Measurements from ENCODE around the gene ASGR2.
"Not testable (repeated sequence)": the region's sequence is repeated elsewhere in the genome, so short reads cannot be mapped to it uniquely, and the experiment has no call there.

ASGR2 gene

GRCh38 chr17:7114241-7114874 lies at the start of gene ASGR2:
Gene ASGR2 (minus strand): TSS chr17:7114822. CDS start chr17:7114240, 582 bp downstream.
- DNase-seq = no peak

- not testable (repeated sequence) for DNase-seq
These were observed 44.9 kb upstream of the ASGR2 start for GRCh38 chr17:7159571-7159970.

GRCh38 chr17:7158424-7158823 lies 43.8 kb upstream of the ASGR2 start:
- not testable (repeated sequence) for DNase-seq

GRCh38 chr17:7156342-7156940 lies 41.8 kb upstream of the ASGR2 start:
- no peak for DNase-seq

- DNase-seq = no peak
These were observed 33.1 kb upstream of the ASGR2 start for GRCh38 chr17:7147772-7148171.

- no peak for DNase-seq
These were observed 31.5 kb upstream of the ASGR2 start for GRCh38 chr17:7146115-7146514.

- DNase-seq = no peak
These were observed 29.6 kb upstream of the ASGR2 start for GRCh38 chr17:7144213-7144612.

- DNase-seq = no peak
These were observed 27.2 kb upstream of the ASGR2 start for GRCh38 chr17:7141824-7142223.

- DNase-seq = no peak
These were observed 24.8 kb upstream of the ASGR2 start for GRCh38 chr17:7139400-7139799.

- DNase-seq = no peak
These were observed 24.3 kb upstream of the ASGR2 start for GRCh38 chr17:7138800-7139381.

GRCh38 chr17:7137171-7137943 lies 22.7 kb upstream of the ASGR2 start:
- no peak for DNase-seq

GRCh38 chr17:7136266-7136877 lies 21.8 kb upstream of the ASGR2 start:
- peak in 30 of 51 donors; percentile 13 to 71 (median 39) for DNase-seq

- DNase-seq = no peak
These were observed 19.3 kb upstream of the ASGR2 start for GRCh38 chr17:7133916-7134315.

- DNase-seq = no peak
These were observed 18.8 kb upstream of the ASGR2 start for GRCh38 chr17:7133424-7133823.

- no peak for DNase-seq
These were observed 18.0 kb upstream of the ASGR2 start for GRCh38 chr17:7132511-7133094.

- DNase-seq = no peak
These were observed 16.8 kb upstream of the ASGR2 start for GRCh38 chr17:7131423-7131791.

- peak in 1 of 51 donors; percentile 11 for DNase-seq
These were observed 16.2 kb upstream of the ASGR2 start for GRCh38 chr17:7130621-7131422.

- no peak for DNase-seq
These were observed 14.7 kb upstream of the ASGR2 start for GRCh38 chr17:7129311-7129710.

- DNase-seq = no peak
These were observed 13.5 kb upstream of the ASGR2 start for GRCh38 chr17:7128160-7128559.

GRCh38 chr17:7127501-7127900 lies 12.9 kb upstream of the ASGR2 start:
- DNase-seq = not testable (repeated sequence)

GRCh38 chr17:7126386-7126785 lies 11.8 kb upstream of the ASGR2 start:
- not testable (repeated sequence) for DNase-seq

Data from hypothalamus (tissue), 51 donors.